NCI-H2227 (cell line): ENCODE results near the gene CGA.
"Not testable (repeated sequence)": the region's sequence is repeated elsewhere in the genome, so short reads cannot be mapped to it uniquely, and the experiment has no call there.

Experiments used
- DNase-seq: peaks from one replicate; lab custom pipeline; 2025; ENCODE audit not compliant: unreplicated experiment; lab: John Stamatoyannopoulos, UW

CGA gene

DNA sequence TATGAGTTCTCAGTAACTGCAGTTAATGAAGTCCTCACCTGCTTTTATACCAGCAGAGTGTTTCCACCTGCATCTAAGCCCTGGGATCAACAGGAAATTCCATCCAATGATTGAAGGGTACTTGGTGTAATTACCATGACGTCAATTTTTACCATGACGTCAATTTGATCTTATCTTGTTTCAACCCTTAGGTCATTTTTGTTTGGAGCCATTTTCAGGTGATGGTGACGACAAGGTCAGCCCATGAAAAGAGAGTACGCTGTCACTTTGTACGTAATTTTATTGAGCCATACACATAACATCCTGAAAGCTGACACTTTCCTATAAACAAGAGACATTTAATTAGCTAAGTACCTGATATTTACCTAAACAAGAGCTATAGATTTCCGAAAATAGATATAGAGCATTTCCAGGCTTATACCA lies at the start of gene CGA:
Gene CGA, minus strand, starts transcription at position 20 of the 423 bp plus-strand sequence. CDS start 6,906 bp downstream, outside the sequence.
- DNase-seq: no peak

DNA sequence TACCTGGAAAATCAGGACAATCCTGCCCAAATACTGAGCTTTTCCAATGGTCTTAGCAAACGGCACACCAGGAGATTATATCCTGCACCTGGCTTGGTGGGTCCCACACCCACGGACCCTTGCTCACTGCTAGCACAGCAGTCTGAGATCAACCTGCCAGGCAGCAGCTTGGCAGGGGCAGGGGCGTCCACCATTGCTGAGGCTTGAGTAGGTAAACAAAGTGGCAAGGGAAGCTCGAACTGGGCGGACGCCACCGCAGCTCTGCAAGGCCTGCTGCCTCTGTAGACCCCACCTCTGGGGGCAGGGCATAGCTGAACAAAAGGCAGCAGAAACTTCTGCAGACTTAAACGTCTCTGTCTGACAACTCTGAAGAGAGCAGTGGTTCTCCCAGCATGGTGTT lies 45.0 kb upstream of the CGA start:
- not testable (repeated sequence) for DNase-seq

DNA sequence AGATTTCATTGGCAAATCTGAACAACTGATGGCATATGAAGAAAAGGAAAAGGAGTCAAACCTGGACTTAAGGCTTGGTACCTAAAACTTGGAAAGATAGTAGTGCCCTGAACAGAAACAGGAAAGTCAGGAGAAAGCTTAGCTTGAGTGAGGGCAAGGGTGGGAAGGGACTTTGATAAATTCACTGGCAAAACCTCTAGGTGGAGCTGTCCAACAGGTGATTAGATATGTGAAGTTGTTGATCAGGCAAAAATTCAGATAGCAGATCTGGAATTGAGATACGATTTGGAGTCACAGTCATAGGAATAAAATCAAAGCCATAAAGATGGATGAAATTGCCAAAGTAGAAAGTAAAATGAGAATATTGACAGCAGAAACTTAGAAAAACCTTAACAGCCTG lies 44.3 kb upstream of the CGA start:
- DNase-seq: peak; percentile 4

DNA sequence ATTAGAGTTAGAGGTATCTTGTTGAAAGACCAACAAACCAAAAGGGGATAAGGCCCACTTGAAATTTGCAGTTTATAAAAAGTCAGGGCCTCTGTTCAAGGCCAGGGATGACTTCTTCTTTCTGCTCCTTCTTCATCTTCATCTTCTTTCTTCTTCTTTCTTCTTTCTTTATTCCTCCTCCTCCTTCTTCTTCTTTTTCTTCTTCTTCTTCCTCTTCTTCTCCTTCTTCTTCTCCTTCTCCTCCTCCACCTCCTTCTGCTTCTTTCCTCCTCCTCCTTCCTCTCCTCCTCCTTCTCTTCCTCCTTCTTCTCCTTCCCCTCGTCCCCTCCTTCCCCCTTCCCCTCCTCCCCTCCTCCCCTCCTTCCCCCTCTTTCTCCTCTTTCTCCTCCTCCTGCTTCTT lies 42.1 kb upstream of the CGA start:
- DNase-seq: no peak

DNA sequence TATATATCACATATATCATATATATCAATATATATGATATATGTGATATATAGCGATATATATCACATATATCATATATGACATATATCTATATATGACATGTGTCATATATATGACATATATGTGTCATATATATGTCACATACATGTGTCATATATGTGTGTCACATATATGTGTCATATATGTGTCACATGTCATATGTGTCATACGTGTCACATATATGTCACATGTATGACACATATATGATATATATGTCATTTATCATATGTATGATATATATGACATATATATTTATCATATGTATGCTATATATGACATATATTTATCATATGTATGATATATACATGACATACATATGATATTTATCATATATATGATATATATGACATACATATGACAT lies 32.8 kb upstream of the CGA start:
- DNase-seq: no peak

DNA sequence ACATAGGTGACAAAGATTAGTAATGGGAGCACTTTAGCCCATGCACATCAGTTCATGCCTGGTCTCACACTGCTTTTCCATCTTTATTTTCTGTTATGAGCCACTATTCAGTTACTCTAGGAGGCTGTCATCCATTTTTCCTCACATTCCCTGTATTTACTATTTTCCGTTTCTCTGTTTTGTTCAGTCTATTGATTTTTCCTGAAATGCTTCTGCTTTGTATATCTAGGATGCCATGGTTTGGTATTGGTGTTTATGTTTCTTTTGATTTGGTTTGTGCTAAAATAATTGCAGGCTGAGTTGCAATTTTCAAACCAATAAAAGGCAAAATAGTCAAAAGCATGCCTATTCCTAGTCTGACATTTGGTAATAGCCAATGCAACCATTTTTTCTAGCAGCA lies 31.6 kb upstream of the CGA start:
- no peak for DNase-seq

DNA sequence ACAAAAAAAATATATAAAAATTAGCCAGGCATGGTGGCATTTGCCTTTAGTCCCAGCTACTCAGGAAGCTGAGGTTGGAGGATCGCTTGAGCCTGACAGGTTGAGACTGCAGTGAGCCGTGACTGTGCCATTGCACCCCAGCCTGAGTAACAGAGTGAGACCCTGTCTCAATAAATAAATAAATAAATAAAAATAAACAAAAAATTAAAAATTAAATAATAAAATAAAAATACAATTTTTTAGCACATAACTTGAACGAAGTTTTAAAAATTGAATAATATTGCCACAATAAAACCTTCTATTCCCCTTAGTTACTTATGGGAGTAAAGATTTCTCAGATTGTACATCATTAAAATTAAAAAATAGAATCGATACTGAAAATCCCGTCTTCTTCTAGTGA lies 29.2 kb upstream of the CGA start:
- DNase-seq: no peak

DNA sequence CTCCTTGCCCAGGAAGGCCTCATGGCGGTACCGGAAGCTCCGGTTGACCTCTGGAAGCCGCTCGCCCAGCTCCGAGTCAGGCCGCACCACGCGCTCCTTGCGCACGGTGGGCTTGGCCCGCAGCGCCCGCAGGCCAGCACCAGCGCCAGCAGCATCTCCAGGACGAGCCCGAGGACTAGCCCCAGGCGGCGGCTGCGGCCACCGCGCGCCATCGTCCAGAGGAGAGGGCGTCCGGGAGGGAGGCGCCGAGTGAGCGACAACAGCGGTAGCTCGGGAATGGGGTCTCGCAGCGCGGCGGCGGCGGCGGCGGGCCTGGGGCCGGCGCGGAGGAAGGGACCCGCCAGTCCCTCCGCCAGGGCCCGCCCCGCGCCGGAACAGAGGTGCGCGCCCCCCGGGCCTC lies 27.6 kb upstream of the CGA start:
- no peak for DNase-seq

DNA sequence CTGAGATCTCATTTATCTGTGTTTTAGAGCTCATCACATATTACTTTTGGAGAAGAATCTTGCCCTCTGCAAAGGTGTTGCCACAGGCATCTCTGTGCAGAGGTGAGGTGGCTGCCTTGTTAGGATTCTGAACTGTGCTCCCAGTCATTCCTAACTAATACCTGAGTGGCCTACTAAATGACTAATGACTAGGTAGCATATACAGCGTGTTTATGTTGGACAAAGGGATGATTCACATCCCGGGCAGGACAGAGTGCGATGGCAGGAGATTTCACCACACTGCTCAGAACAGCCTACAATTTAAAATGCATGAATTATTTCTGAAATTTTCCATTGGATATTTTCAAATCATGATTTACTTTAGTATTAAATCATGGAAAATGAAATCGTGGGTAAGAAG lies 23.1 kb upstream of the CGA start:
- no peak for DNase-seq

DNA sequence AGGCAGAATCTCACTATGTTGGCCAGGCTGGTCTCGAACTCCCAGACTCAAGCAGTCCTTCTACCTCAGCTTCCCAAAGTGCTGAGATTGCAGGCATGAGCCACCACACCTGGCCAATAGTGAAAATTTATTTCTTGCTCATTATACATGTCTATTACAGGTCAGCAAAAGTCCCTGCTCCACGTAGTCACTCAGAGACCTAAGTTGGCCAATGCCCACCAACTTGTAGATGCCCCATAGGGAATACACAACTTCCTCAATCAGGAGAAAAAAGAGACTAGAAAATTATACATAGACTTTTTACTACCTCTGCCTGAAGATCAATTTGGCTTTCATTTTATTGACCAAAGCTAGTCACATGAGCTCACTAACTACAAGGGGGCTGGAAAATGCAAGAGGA lies 22.0 kb upstream of the CGA start:
- DNase-seq: no peak

DNA sequence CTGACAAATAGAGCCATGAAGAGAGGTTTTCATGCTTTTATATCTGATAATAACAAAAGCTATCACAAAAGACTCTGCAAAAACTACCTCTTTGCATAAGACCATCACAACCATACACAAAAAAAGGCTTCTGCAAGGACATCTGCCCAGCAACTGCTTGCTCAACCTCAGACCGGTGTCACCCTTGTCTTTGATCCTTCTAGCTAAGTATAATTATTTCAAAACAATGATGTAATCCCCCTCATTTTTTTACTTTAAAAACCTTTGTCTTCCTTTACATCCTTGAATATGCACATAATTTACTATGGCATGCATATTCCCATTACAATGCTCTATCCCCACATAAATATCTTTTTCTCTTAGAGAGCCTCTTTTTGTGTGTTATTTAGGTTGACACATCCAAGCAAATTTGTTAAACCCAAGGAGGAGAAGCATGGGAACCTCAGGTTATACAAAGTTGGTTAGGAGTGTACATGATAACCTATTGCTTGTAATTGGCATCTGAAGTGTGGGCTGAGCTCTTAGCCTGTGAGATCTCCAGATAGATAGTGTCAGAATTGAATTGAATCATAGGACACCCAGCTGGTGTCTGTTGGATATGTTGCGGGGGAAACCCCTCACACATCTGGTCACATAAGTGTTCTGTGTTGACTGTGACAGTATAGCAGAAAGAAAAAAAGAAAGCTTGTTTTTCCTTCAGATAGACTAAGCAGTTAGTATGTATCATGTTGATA lies 20.7 kb upstream of the CGA start:
- DNase-seq: no peak

DNA sequence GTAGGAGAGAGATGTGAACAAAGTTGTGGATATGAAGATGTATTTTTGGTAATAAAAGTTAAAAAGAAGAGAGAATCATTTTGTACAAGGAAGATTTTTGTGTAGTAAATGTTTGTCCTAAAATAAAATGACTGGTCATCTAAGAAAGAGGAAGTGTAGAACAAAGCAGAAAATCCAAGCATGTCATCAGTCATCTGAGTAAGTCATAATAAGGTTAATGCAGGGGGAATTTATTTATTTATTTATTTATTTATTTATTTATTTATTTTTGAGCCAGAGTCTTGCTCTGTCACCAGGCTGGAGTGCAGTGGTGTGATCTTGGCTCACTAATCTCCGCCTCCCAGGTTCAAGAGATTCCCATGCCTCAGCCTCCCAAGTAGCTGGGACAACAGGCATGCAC lies 15.7 kb upstream of the CGA start:
- no peak for DNase-seq

DNA sequence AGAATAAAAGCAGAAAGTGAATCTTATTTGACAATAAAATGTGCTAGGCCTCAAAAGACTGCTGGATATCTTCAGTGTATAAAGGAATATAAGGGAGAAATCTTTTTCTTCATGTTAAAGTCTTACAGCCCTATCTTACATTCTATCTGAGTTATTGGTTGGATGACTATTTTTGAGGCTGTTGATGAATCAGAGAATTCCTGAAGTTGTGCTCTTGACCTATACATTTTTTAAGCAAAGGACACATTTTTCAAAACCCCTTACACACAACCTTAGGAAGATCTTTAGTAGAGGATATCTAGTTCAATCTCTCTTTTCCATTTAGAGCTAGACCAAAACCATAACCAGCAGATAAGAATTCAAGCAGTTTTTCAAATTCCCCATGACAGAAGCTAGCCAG lies 10.9 kb upstream of the CGA start:
- no peak for DNase-seq

DNA sequence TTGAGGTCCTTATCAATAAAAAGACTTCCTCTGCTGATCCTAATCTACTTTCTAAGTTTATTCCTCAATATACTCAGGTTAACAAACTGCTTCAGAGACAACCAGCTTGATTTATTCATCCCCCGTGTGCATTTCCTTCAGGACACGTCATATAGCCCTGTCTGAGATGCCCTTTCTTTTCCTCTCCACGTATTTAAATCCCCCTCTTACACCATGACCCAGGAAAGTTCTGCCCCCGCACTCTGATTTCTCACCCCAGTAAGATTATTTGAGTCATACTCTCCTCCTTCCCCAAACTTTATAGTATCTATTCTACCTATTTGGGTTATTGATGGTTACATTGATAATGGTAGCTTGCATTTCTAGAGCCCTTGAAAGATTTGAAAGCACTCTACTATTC lies 9.8 kb upstream of the CGA start:
- DNase-seq: no peak

DNA sequence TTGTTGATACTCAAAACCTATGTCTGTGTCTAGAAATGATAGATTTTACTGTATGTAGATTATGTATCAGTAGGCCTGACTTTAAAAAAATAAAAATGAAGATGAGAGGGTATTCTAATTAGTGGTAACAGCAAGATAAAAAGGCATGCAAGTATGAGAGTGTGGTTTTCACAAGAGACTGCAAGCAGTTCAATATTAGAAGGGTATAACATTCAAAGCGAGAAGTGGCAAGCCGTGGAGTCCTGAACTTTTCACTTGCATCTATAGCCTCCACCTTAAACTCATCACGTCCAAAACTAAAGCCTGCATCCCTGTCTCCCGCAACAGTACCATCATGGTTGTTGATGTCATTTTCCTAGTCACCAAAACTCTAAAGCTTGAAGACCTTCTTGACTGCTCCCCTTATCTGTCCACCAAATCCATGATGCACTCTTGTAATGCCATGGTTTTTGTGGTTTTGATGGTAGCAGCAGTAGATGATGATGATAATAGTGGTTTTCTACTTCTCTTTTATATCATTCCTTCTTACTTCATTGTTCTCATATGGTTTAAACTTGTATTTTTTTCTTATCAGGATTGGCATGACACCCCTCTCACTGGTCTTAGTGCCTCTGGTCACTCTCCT lies 9.2 kb upstream of the CGA start:
- DNase-seq: no peak

DNA sequence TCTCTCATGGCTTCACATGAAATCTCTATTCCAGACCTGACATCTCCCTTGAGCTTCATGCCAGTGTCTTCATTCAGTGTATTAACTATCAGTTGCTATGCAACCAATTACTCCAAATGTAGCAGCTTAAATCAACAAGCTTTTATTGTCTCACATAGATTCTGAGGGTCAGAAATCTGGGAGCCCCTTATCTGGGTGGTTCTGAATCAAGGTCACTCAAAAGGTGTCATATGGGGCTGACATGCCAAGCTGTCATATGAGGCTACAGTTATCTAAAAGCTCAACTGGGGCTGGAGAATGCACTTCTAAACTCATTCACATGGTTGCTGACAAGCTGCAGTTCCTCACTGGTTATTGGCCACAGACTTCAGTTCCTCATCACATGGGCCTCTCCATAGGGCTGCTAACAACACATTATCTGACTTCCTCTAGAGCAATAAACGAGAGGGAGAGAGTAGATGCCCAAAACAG lies 7.3 kb upstream of the CGA start:
- DNase-seq: no peak

DNA sequence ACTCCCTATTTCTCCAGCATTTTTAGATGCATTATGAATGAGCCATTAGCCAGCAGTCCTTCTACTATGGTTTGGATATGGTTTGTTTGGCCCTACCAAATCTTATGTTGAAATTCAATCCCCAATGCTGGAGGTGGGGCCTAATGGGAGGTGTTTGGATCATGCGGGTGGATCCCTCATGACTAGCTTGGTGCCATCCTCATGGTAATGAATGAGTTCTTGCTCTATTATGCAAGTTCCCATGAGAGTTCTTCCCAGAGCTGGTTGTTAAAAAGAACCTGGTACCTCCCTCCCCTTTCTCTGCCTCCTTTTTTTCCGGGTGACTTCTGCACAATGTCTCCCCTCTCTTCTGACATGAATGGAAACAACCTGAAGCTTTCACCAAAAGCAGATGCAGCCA lies 6.2 kb upstream of the CGA start:
- no peak for DNase-seq

DNA sequence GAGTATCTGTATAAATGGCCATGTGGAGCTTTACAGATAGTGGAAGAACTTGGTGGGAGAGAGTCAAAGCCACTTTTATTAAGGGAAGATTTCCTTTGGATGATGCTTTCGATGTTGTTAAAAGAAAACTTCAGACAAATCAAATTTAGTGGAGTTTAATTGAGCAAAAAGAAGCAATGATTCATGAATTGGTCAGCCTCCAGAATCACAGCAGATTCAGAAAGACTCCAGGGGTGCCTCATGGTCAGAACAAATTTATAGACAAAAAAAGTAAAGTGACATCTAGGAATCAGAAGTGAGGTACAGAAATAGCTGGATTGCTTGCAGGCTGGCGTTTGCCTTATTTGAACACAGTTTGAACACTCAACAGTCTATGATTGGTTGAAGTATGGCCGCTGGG lies 5.3 kb upstream of the CGA start:
- DNase-seq: no peak

DNA sequence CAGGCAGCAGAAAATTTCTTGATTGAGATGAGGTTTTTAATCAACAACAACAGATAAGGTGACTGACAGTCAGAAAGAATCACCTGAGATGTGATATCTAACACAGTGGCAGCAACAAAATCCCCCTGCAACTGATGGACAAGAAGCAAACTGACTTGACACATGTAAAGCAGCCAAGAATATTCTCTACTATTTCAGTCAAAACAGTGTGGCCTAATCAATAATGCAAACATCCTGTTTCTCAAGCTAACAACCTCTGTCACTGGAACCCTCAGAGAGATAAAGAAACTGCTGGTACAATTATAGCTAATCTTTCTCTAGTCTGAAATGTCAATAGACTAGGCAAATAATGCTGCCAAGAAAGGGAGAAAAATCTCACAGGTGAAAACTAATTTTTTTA lies 4.6 kb upstream of the CGA start:
- no peak for DNase-seq

DNA sequence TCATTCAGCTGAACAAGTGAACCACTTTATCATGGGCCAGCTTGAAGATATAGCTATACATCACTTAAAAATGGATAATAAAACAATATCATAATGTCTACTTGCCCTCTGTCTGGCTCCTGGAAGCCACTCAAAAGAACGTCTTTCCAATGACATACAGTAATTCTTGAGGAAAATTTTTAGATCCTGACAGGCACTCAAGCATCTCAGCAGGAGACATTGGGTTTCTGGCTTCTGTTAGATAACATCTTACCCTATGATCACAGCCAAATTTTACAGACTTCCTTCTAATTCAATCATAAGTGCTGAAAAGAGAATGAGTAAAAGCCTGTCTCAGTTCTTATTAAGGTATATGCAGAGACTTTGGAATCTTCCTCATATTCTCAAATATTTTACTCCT lies 330 bp downstream of the CGA start:
- no peak for DNase-seq

DNA sequence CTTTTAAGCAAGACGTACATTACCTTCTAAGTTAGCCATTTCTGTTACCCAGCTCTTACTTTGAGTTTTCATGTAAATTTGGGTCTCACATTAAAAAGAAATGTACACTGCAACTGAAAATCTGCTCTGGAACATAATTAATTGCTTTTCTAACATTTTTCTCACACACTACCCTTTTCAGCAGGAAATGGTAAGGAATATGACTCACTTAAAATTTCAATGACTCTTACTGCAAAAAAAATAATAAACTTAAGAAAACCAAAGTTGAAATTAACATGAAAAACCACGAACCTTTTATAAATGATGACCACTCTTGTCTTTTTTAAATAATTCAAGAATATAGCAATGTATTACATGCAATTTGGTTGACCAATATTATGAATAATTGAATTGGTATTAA lies 1.3 kb downstream of the CGA start:
- no peak for DNase-seq

DNA sequence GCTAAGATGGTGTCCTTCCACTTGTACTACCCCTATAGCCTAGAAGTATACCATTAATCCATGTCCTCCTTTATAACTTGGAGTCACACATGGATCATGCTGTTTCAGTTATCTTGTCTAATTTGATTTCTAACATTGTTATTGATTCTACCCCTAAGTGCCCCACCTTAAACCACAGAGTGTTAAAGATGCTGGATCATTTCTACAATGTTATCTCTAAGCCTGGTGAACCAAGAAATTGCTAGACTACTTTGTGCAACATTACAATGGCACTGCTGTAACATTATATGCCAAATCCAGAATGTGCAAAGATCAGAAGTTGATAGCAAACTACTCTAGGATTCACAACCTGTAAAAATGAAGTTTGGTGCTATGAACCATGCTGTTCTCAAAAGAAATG lies 1.7 kb downstream of the CGA start:
- DNase-seq: no peak

DNA sequence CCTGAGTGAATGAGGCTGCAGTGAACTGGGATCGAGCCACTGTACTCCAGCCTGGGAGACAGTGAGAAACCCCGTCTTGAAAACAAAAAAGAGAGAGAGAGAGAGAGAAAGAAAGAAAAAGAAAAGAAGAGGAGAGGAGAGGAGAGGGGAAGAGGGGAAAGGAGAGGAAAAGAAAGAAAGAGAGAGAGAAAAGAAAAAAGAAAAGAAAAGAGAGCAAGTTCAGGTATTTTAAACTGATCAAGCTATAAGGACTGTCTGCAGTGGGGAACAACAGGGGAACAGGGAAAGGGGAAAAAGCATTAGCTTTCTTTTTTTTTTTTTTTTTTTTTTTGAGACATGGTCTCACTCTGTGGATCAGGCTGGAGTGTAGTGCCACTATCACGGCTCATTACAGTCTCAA lies 2.5 kb downstream of the CGA start:
- DNase-seq: no peak
